GM12878 (cell line): Measurements from ENCODE around the gene MYOM1.

ENCODE experiments used
- BMI1 ChIP-seq: fragments of 450-650 bp; IDR thresholded peaks from 2 replicates; pipeline ENCODE4 v1.6.1; 2016; ENCODE audit warnings: mild to moderate bottlenecking, moderate library complexity, borderline replicate concordance
- FOXM1 ChIP-seq: IDR thresholded peaks from 2 replicates; pipeline ENCODE4 v1.6.1; 2012; ENCODE audit warnings: low read depth, mild to moderate bottlenecking, inconsistent platforms, low read length, moderate library complexity
- MYC ChIP-seq: IDR thresholded peaks from 2 replicates; pipeline ENCODE4 v1.6.1; 2011; ENCODE audit warnings: mild to moderate bottlenecking, low read length, moderate library complexity, inconsistent platforms; ENCODE audit not compliant: insufficient read depth, insufficient replicate concordance, insufficient read length, severe bottlenecking
- NFYA ChIP-seq: IDR thresholded peaks from 2 replicates; pipeline ENCODE4 v1.6.1; 2011; ENCODE audit warnings: low read depth, mild to moderate bottlenecking, low read length, improper control_type of control experiment, borderline replicate concordance
- POLR2AphosphoS2 ChIP-seq: IDR thresholded peaks from 2 replicates; pipeline ENCODE4 v1.6.1; 2011; ENCODE audit warnings: low read depth, mild to moderate bottlenecking, low read length, improper control_type of control experiment, moderate library complexity
- RAD21 ChIP-seq: IDR thresholded peaks from 2 replicates; pipeline ENCODE4 v1.6.1; 2011; ENCODE audit warnings: mild to moderate bottlenecking, low read depth, low read length, moderate library complexity; ENCODE audit not compliant: insufficient read depth
- RFX5 ChIP-seq: IDR thresholded peaks from 2 replicates; pipeline ENCODE4 v1.6.1; 2011; ENCODE audit warnings: low read depth, low read length, improper control_type of control experiment
- SP1 ChIP-seq: IDR thresholded peaks from one replicate; pipeline ENCODE4 v1.6.1; 2011; ENCODE audit warnings: low read depth, low read length
- TARDBP ChIP-seq: IDR thresholded peaks from 2 replicates; pipeline ENCODE4 v1.6.1; 2016; ENCODE audit warnings: borderline replicate concordance
- TF ChIP-seq, protein P1 (sequence below), 3 experiments: IDR thresholded peaks in 2 of 3; conservative IDR thresholded peaks in 1 of 3; 2 replicates each; pipeline ENCODE4 v1.5.1; 2011; ENCODE audit warnings: low read depth in 3 of 3, low read length in 3 of 3, mild to moderate bottlenecking in 3 of 3, control low read depth in 2 of 3, moderate library complexity in 2 of 3, inconsistent platforms in 1 of 3, mixed read lengths in 1 of 3; ENCODE audit not compliant: control insufficient read depth in 2 of 3, insufficient read depth in 1 of 3; ENCODE audit errors: extremely low read depth in 1 of 3

DNA sequence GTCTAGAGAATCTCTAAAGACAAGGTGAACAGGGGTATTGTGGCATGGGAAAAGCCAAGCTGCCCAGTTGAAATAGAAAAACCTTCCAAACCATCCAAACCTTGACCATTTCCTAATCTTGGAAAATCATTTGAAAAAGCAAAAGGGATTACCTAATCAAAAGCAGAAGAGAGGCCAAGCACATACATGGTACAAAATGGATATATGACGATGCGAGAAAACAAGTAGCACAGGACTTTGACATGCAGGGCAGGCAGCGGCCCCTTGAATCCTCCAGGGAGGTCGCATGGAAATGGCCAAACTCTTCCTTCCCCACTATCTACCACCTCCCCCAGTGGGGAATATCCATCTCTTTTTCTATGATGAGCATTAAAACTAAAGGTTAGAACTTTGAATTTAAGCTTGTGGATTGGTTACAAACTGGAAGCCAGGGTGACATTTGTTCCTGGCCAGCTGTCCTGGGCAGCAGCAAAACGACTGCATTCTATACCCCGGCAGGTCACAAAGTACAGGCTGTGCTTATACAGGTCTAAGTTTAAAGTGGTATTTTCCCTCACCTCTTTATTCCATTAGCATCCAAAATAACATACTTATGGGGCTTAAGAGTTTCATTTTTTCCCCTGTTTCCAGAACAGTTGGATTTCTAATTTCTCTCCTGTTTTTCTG lies 24.7 kb downstream of the MYOM1 start:
- TF ChIP-seq, protein P1, sequence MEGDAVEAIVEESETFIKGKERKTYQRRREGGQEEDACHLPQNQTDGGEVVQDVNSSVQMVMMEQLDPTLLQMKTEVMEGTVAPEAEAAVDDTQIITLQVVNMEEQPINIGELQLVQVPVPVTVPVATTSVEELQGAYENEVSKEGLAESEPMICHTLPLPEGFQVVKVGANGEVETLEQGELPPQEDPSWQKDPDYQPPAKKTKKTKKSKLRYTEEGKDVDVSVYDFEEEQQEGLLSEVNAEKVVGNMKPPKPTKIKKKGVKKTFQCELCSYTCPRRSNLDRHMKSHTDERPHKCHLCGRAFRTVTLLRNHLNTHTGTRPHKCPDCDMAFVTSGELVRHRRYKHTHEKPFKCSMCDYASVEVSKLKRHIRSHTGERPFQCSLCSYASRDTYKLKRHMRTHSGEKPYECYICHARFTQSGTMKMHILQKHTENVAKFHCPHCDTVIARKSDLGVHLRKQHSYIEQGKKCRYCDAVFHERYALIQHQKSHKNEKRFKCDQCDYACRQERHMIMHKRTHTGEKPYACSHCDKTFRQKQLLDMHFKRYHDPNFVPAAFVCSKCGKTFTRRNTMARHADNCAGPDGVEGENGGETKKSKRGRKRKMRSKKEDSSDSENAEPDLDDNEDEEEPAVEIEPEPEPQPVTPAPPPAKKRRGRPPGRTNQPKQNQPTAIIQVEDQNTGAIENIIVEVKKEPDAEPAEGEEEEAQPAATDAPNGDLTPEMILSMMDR (IDR thresholded peaks at IDR 0.05 in 2 of 3, conservative IDR thresholded peaks at IDR 0.05 in 1 of 3; ENCODE audit: control insufficient read depth in 2 of 3, extremely low read depth in 1 of 3, insufficient read depth in 1 of 3, low read depth in 3 of 3, low read length in 3 of 3) = no peak
- TF ChIP-seq RAD21 (no peak), RFX5 (no peak), BMI1 (no peak), NFYA (no peak), FOXM1 (no peak), POLR2AphosphoS2 (no peak), TARDBP (no peak), SP1 (no peak), MYC (no peak)
